B cell (primary cell): ENCODE measurements around the gene ZDHHC12. TPM values are rescaled to one million over a fixed set of nuclear protein-coding genes. Genes with fewer than 3 reads are reported as not detected.

Experiments
- ATAC-seq: fragments of 200-7000 bp; cut with Tn5 transposase; one replicate; pipeline ENCODE4 v1.10.0; 2021; ENCODE audit warnings: low read depth, mild to moderate bottlenecking, moderate number of reproducible peaks, moderate library complexity
- CTCF ChIA-PET: fragments of 350-600 bp; sonication (Branson Sonifier 250); formaldehyde crosslinking; loops from one replicate; lab custom pipeline; 2021; ENCODE audit warnings: antibody characterized with exemption, inconsistent platforms; lab: Charles Lee
- POLR2A ChIA-PET: fragments of 350-600 bp; sonication (Branson Sonifier 250); formaldehyde crosslinking; loops from one replicate; lab custom pipeline; 2021; ENCODE audit warnings: antibody characterized with exemption; lab: Charles Lee
- DNase-seq: peaks from one replicate; pipeline ENCODE4 v3.0.0; 2013
- H2AFZ ChIP-seq: 2 replicates; pipeline ENCODE4 v1.6.1; 2012; ENCODE audit warnings: mild to moderate bottlenecking, low read depth, low read length; ENCODE audit not compliant: insufficient read depth, poor library complexity, severe bottlenecking
- H3K27ac ChIP-seq, 2 donors: 1 replicate in 1 of 2; 2 replicates in 1 of 2; pipeline ENCODE4 v1.5.1; 2012 to 2013; ENCODE audit warnings: low read length in 2 of 2, mild to moderate bottlenecking in 2 of 2, moderate library complexity in 1 of 2
- H3K27me3 ChIP-seq, 4 experiments: fragments of 200-600 bp in 1 of 4; sonication (generic) in 1 of 4; replicated peaks in 1 of 4; 1 replicate in 2 of 4; 2 replicates in 2 of 4; pipeline versions ENCODE4 v1.6.1 to v1.7.0; 2013 to 2016; ENCODE audit warnings: low read length in 3 of 4, mild to moderate bottlenecking in 2 of 4, mixed read lengths in 1 of 4, moderate library complexity in 1 of 4; ENCODE audit not compliant: insufficient read depth in 4 of 4, control insufficient read depth in 3 of 4; ENCODE audit errors: control extremely low read depth in 1 of 4
- H3K36me3 ChIP-seq, 2 experiments: replicated peaks in 1 of 2; 1 replicate in 1 of 2; 2 replicates in 1 of 2; pipeline versions ENCODE4 v1.6.1 to v1.7.1; 2013; ENCODE audit warnings: low read length in 1 of 2; ENCODE audit not compliant: insufficient read depth in 2 of 2, control insufficient read depth in 1 of 2; ENCODE audit errors: control extremely low read depth in 1 of 2, extremely low read depth in 1 of 2
- H3K4me1 ChIP-seq, 2 donors: fragments of 200-600 bp in 1 of 2; sonication (generic) in 1 of 2; 1 replicate in 1 of 2; 2 replicates in 1 of 2; pipeline versions ENCODE4 v1.5.1 to v1.6.1; 2013 to 2017; ENCODE audit warnings: low read length in 2 of 2; ENCODE audit not compliant: control insufficient read depth in 2 of 2, insufficient read depth in 2 of 2
- H3K4me2 ChIP-seq: replicated peaks from 2 replicates; pipeline ENCODE3; 2012; ENCODE audit warnings: mild to moderate bottlenecking, low read depth, low read length; ENCODE audit not compliant: poor library complexity, severe bottlenecking
- H3K4me3 ChIP-seq, 5 experiments: fragments of 200-600 bp in 1 of 5; sonication (generic) in 1 of 5; 1 replicate in 3 of 5; 2 replicates in 2 of 5; pipeline versions ENCODE4 v1.5.1 to v1.7.0; 2011 to 2016; ENCODE audit warnings: low read length in 4 of 5, mild to moderate bottlenecking in 4 of 5, low read depth in 2 of 5, control low read depth in 1 of 5, moderate library complexity in 1 of 5; ENCODE audit not compliant: insufficient read depth in 1 of 5; ENCODE audit errors: control extremely low read depth in 1 of 5, extremely low read depth in 1 of 5
- H3K79me2 ChIP-seq: fragments of 200-600 bp; sonication (generic); one replicate; pipeline ENCODE4 v1.6.0; 2016; ENCODE audit warnings: low read length; ENCODE audit not compliant: control insufficient read depth, insufficient read depth
- H3K9ac ChIP-seq: fragments of 200-600 bp; sonication (generic); 2 replicates; pipeline ENCODE4 v1.6.1; 2017; ENCODE audit warnings: mild to moderate bottlenecking, low read length, moderate library complexity
- H3K9me3 ChIP-seq, 3 donors: one replicate each; pipeline versions ENCODE4 v1.6.1 to v1.7.1; 2013; ENCODE audit warnings: low read length in 2 of 3; ENCODE audit not compliant: control insufficient read depth in 2 of 3, insufficient read depth in 1 of 3; ENCODE audit errors: control extremely low read depth in 1 of 3
- H4K20me1 ChIP-seq: 2 replicates; pipeline ENCODE4 v1.6.0; 2012; ENCODE audit warnings: mild to moderate bottlenecking, low read length; ENCODE audit not compliant: insufficient read depth, control insufficient read depth, poor library complexity, severe bottlenecking
- H3K27ac Mint-ChIP-seq: one replicate; pipeline ENCODE4 v1.8.0; 2021; ENCODE audit warnings: mixed read lengths
- H3K27me3 Mint-ChIP-seq: one replicate; pipeline ENCODE4 v1.8.0; 2021; ENCODE audit warnings: mixed read lengths
- H3K4me1 Mint-ChIP-seq: one replicate; pipeline ENCODE4 v1.8.0; 2021; ENCODE audit warnings: mixed read lengths
- H3K4me3 Mint-ChIP-seq: one replicate; pipeline ENCODE4 v1.8.0; 2021; ENCODE audit warnings: mixed read lengths
- H3K9me3 Mint-ChIP-seq: one replicate; pipeline ENCODE4 v1.8.0; 2022; ENCODE audit warnings: mixed read lengths; ENCODE audit not compliant: insufficient read depth
- EZH2 ChIP-seq: IDR thresholded peaks from 2 replicates; pipeline ENCODE4 v1.6.1; 2012; ENCODE audit warnings: borderline replicate concordance, low read depth, mild to moderate bottlenecking, moderate library complexity, low read length; ENCODE audit not compliant: insufficient read depth, poor library complexity, severe bottlenecking
- WGBS: methylation state at CpG from one replicate; pipeline ENCODE4 v1.1.5; 2013; ENCODE audit warnings: missing lambda C conversion rate; ENCODE audit not compliant: insufficient coverage; 5-methylcytosine and 5-hydroxymethylcytosine counted together
- intact Hi-C: fragments of 100-400 bp; cut with micrococcal nuclease; formaldehyde crosslinking; loops from one replicate; pipeline ENCODE4 v1.10.0; 2022
- polyA plus RNA-seq: library from polyadenylated mRNA; depleted of rRNA; stranded (reverse); fragments of >200 nt; gene quantifications from 2 replicates; pipeline ENCODE4 v1.2.3, GENCODE V29; 2012
- small RNA-seq: library from RNA; depleted of rRNA; stranded (forward); fragments of <200 nt; gene quantifications from one replicate; pipeline ENCODE3, GENCODE V24; 2012; ENCODE audit warnings: low replicate concordance, low read depth; ENCODE audit not compliant: insufficient read length
- total RNA-seq, 2 donors: library from RNA; stranded (reverse); fragments of 120-200 nt in 1 of 2; gene quantifications; 1 replicate in 1 of 2; 2 replicates in 1 of 2; pipeline versions ENCODE4 v1.2.3 to v1.2.4, GENCODE V29; 2013 to 2022
- TF ChIP-seq, protein P1 (sequence below): fragments of 200-600 bp; IDR thresholded peaks from one replicate; pipeline ENCODE4 v1.8.0; 2022; ENCODE audit warnings: antibody characterized with exemption, mild to moderate bottlenecking

Gene ZDHHC12
- total and polyA plus RNA-seq, 2 donors (not counting 1 experiment from before 2014, with no cell fraction given) = 28.5 to 47.0 TPM

DNA sequence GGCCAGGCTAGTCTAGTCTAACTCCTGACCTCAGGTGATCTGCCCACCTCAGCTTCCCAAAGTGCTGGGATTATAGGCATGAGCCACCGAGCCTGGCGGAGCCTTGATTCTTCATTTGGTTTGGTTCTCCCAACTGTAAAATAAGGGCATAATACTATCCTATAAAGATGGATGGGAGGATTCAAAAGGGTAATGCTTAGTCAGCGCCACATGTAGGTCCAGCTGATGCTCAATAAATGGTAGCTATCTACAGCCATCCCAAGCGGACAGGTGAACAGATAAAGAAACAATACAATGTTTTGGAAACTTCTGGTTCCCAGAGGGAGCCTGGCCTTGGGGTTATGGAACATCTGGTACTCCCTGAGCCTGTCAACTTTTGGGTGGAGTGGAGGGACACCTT, 48.5 kb downstream of the ZDHHC12 start:
- POLR2A ChIA-PET = interaction anchor here (2.0 kb wide), 1 partner anchor 9 kb away, joined by 7 read pairs; no protein-coding TSS in a partner anchor
- Mint-ChIP-seq H3K9me3 (no peaks in the 10 kb centered on the region), H3K27ac (no peak overlapping the region), H3K27me3 (no peaks in the 10 kb centered on the region), H3K4me1 (no peaks in the 10 kb centered on the region), H3K4me3 (no peak overlapping the region)
- Histone ChIP-seq H3K4me3 (no peak overlapping the region), H3K9ac (no peak overlapping the region), H3K36me3 (peaks cover 0 to 7% of the 10 kb centered on the region in 2 experiments), H3K9me3 (no peaks in the 10 kb centered on the region), H4K20me1 (peaks cover 9% of the 10 kb centered on the region), H3K4me2 (no peak overlapping the region), H2AFZ (no peak overlapping the region), H3K4me1 (no peaks in the 10 kb centered on the region), H3K27ac (no peak overlapping the region), H3K79me2 (peaks cover 42% of the 10 kb centered on the region), H3K27me3 (no peaks in the 10 kb centered on the region)
- WGBS = 100% methylated on average over 1 of the region's 4 CpGs
- CTCF ChIA-PET = interaction anchor here (1.0 kb wide), 1 partner anchor 27 kb away, joined by 3 read pairs; the partner anchor contains the start of gene PKN3
- intact Hi-C loops = no loop called here
- no peak for TF ChIP-seq EZH2
- TF ChIP-seq, protein P1, sequence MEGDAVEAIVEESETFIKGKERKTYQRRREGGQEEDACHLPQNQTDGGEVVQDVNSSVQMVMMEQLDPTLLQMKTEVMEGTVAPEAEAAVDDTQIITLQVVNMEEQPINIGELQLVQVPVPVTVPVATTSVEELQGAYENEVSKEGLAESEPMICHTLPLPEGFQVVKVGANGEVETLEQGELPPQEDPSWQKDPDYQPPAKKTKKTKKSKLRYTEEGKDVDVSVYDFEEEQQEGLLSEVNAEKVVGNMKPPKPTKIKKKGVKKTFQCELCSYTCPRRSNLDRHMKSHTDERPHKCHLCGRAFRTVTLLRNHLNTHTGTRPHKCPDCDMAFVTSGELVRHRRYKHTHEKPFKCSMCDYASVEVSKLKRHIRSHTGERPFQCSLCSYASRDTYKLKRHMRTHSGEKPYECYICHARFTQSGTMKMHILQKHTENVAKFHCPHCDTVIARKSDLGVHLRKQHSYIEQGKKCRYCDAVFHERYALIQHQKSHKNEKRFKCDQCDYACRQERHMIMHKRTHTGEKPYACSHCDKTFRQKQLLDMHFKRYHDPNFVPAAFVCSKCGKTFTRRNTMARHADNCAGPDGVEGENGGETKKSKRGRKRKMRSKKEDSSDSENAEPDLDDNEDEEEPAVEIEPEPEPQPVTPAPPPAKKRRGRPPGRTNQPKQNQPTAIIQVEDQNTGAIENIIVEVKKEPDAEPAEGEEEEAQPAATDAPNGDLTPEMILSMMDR = no peak
- ATAC-seq = no peak
- no peak for DNase-seq

Small RNA genes within 50 kb of the gene (small RNA-seq; reads per million reads assigned to genes)
- not detected for gene RF00017
- gene RN7SL560P = not detected

Other genes starting within 250 kb of the ZDHHC12 start
- gene GLE1, start 219.4 kb downstream of the ZDHHC12 start, total RNA-seq = 30.3 and 31.9 TPM in 2 replicates
- gene GLE1, start 219.4 kb downstream of the ZDHHC12 start, polyA plus RNA-seq = 11.8 and 14.6 TPM in 2 replicates
- gene SPTAN1, start 171.5 kb downstream of the ZDHHC12 start, total RNA-seq = 351 and 354 TPM in 2 replicates
- gene SPTAN1, start 171.5 kb downstream of the ZDHHC12 start, polyA plus RNA-seq = 129 TPM in 2 replicates
- gene DYNC2I2, start 67.3 kb downstream of the ZDHHC12 start, total RNA-seq = 76.6 and 83.4 TPM in 2 replicates
- gene DYNC2I2, start 67.3 kb downstream of the ZDHHC12 start, polyA plus RNA-seq = 92.9 and 109 TPM in 2 replicates
- 306 and 309 TPM in 2 replicates for gene SET, start 34.9 kb downstream of the ZDHHC12 start, total RNA-seq
- gene SET, start 34.9 kb downstream of the ZDHHC12 start, polyA plus RNA-seq = 54.9 and 74.8 TPM in 2 replicates
- gene PKN3, start 21.6 kb downstream of the ZDHHC12 start, total RNA-seq = 3.7 and 4.2 TPM in 2 replicates
- gene PKN3, start 21.6 kb downstream of the ZDHHC12 start, polyA plus RNA-seq = 1.4 and 1.8 TPM in 2 replicates
- gene ZER1, start 47.8 kb upstream of the ZDHHC12 start, total RNA-seq = 42.2 and 44.0 TPM in 2 replicates
- gene ZER1, start 47.8 kb upstream of the ZDHHC12 start, polyA plus RNA-seq = 22.8 and 26.9 TPM in 2 replicates
- 29.1 and 31.8 TPM in 2 replicates for gene TBC1D13, start 63.1 kb upstream of the ZDHHC12 start, total RNA-seq
- gene TBC1D13, start 63.1 kb upstream of the ZDHHC12 start, polyA plus RNA-seq = 25.3 and 28.8 TPM in 2 replicates
- 17.1 and 19.3 TPM in 2 replicates for gene ENDOG, start 94.4 kb upstream of the ZDHHC12 start, total RNA-seq
- gene ENDOG, start 94.4 kb upstream of the ZDHHC12 start, polyA plus RNA-seq = 2.9 and 12.5 TPM in 2 replicates
- gene SPOUT1, start 105.7 kb upstream of the ZDHHC12 start, total RNA-seq = 70.0 and 73.0 TPM in 2 replicates
- gene SPOUT1, start 105.7 kb upstream of the ZDHHC12 start, polyA plus RNA-seq = 61.3 and 86.4 TPM in 2 replicates
- 6.4 and 7.0 TPM in 2 replicates for gene KYAT1, start 157.8 kb upstream of the ZDHHC12 start, total RNA-seq
- 13.4 and 16.2 TPM in 2 replicates for gene KYAT1, start 157.8 kb upstream of the ZDHHC12 start, polyA plus RNA-seq
- 14.5 and 15.1 TPM in 2 replicates for gene LRRC8A, start 158.0 kb upstream of the ZDHHC12 start, total RNA-seq
- 13.1 and 23.1 TPM in 2 replicates for gene LRRC8A, start 158.0 kb upstream of the ZDHHC12 start, polyA plus RNA-seq
- 0.96 and 1.5 TPM in 2 replicates for gene PHYHD1, start 196.9 kb upstream of the ZDHHC12 start, total RNA-seq
- gene PHYHD1, start 196.9 kb upstream of the ZDHHC12 start, polyA plus RNA-seq = 2.0 and 4.4 TPM in 2 replicates
- 11.1 and 12.2 TPM in 2 replicates for gene DOLK, start 223.5 kb upstream of the ZDHHC12 start, total RNA-seq
- gene DOLK, start 223.5 kb upstream of the ZDHHC12 start, polyA plus RNA-seq = 1.9 and 3.0 TPM in 2 replicates
- gene NUP188, start 223.6 kb upstream of the ZDHHC12 start, total RNA-seq = 83.6 and 93.2 TPM in 2 replicates
- gene NUP188, start 223.6 kb upstream of the ZDHHC12 start, polyA plus RNA-seq = 42.8 and 47.7 TPM in 2 replicates